ENCODE results near the gene VAC14.
A peak's percentile ranks its signal among the peaks of the same experiment; 100 is the strongest.

VAC14 gene

GRCh38 chr16:70753228-70753627 is 47.7 kb downstream of the VAC14 start:
- Histone ChIP-seq H3K36me3 (ENCODE audit: control insufficient read depth, insufficient read depth, low read length) (no peaks in the 10 kb centered on the region), H3K27ac (ENCODE audit: insufficient read depth, low read depth, low read length, poor library complexity, severe bottlenecking) (no peak overlapping the region), H3K9me3 (ENCODE audit: control insufficient read depth, low read length) (no peaks in the 10 kb centered on the region), H3K27me3 (ENCODE audit: control insufficient read depth, insufficient read depth, low read length, poor library complexity, severe bottlenecking) (no peaks in the 10 kb centered on the region), H3K4me3 (ENCODE audit: insufficient read depth, low read depth, low read length) (no peak overlapping the region), H3K4me1 (ENCODE audit: control insufficient read depth, insufficient read depth, low read length) (peaks cover 23% of the 10 kb centered on the region)
- 93 to 95% methylated on average over 6 of the region's 6 CpGs for WGBS, 2 experiments

DNA sequence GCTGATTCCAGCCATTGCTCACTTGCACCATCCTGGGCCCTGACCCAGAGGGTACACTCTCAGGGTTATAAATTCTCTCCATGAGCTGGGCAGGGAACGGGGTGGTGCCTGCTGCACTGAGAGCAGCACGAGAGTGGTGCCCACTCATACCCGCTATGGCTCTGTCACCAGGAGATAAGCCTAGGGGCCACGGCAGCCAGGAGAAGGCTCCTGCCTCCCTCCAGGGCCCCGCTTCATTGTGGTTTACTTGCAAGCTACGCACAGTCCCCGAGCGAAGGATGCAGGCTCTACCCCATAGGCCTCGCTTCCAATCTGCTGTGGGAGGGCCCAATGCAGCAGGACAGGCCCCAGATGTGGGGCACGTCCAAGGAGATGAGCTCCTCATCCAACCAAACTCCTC is 48.5 kb downstream of the VAC14 start:
- WGBS, 2 experiments, result 94 to 95% methylated on average over 10 of the region's 10 CpGs
- Histone ChIP-seq H3K36me3 (ENCODE audit: control insufficient read depth, insufficient read depth, low read length) (no peaks in the 10 kb centered on the region), H3K27ac (ENCODE audit: insufficient read depth, low read depth, low read length, poor library complexity, severe bottlenecking) (no peak overlapping the region), H3K4me3 (ENCODE audit: insufficient read depth, low read depth, low read length) (no peak overlapping the region), H3K27me3 (ENCODE audit: control insufficient read depth, insufficient read depth, low read length, poor library complexity, severe bottlenecking) (no peaks in the 10 kb centered on the region), H3K9me3 (ENCODE audit: control insufficient read depth, low read length) (no peaks in the 10 kb centered on the region), H3K4me1 (ENCODE audit: control insufficient read depth, insufficient read depth, low read length) (peaks cover 23% of the 10 kb centered on the region)

DNA sequence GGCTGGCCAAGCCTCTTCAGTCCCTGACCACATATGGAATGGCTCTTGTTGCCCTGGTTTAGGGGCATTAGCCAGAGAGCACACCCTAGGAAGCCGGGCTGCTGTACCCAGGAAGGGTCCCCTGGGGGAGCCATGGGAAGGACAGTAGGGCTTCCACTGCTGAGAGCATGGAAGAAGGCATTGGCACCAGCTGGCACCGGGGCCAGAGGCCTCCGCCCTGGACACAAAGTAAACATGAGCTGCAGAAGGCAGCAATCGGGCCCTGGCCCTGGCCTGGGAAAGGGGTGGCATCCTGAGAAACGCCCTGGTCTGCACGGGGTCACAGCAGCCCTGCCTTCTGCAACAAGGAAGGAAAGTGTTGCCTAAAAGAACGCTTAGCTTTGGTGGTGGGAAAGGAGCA is 49.4 kb downstream of the VAC14 start:
- Histone ChIP-seq H3K27ac (ENCODE audit: insufficient read depth, low read depth, low read length, poor library complexity, severe bottlenecking) (no peak overlapping the region), H3K27me3 (ENCODE audit: control insufficient read depth, insufficient read depth, low read length, poor library complexity, severe bottlenecking) (no peaks in the 10 kb centered on the region), H3K9me3 (ENCODE audit: control insufficient read depth, low read length) (no peaks in the 10 kb centered on the region), H3K36me3 (ENCODE audit: control insufficient read depth, insufficient read depth, low read length) (no peaks in the 10 kb centered on the region), H3K4me3 (ENCODE audit: insufficient read depth, low read depth, low read length) (no peak overlapping the region), H3K4me1 (ENCODE audit: control insufficient read depth, insufficient read depth, low read length) (peaks cover 23% of the 10 kb centered on the region)
- WGBS, 2 experiments, result 93 to 95% methylated on average over 7 of the region's 7 CpGs

DNA sequence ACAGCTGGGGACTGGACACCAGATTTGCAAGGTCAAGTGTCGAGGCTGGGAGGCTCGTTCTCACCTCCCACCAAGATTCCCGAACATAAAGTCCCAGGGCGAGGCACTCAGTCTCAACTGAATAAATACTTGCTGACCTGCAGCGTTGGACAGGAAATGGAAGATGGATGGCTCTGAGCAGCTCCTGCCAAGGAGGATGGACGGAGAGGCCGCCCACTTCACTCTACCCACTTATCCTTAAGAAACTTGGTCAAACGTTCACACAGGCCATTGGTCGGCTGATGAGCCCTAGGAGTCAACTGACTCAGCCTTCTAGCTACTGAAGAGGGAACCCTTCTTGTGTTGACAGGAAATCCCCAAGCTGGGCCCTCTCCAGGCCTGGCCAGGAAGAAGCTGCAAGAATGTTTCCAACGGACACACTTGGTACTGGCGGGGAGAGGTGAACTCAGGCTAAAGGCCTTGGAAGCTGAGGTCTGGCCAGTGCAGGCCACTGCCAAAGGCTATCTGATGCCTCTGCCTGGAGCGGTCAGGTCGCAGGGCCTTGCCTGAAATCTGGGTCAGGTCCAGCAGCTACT is 50.0 kb downstream of the VAC14 start:
- H3K27me3 ChIP-seq (ENCODE audit: control insufficient read depth, insufficient read depth, low read length, poor library complexity, severe bottlenecking), result no peaks in the 10 kb centered on the region
- no peaks in the 10 kb centered on the region for H3K36me3 ChIP-seq (ENCODE audit: control insufficient read depth, insufficient read depth, low read length)
- H3K27ac ChIP-seq (ENCODE audit: insufficient read depth, low read depth, low read length, poor library complexity, severe bottlenecking), result no peak overlapping the region
- no peak overlapping the region for H3K4me3 ChIP-seq (ENCODE audit: insufficient read depth, low read depth, low read length)
- WGBS, 2 experiments, result 92 to 95% methylated on average over 13 of the region's 13 CpGs
- H3K4me1 ChIP-seq (ENCODE audit: control insufficient read depth, insufficient read depth, low read length), result peaks cover 23% of the 10 kb centered on the region
- H3K9me3 ChIP-seq (ENCODE audit: control insufficient read depth, low read length), result no peaks in the 10 kb centered on the region

GRCh38 chr16:70749681-70750601 is 51.0 kb downstream of the VAC14 start:
- no peak overlapping the region for H3K4me3 ChIP-seq (ENCODE audit: insufficient read depth, low read depth, low read length)
- H3K36me3 ChIP-seq (ENCODE audit: control insufficient read depth, insufficient read depth, low read length), result no peaks in the 10 kb centered on the region
- no peaks in the 10 kb centered on the region for H3K9me3 ChIP-seq (ENCODE audit: control insufficient read depth, low read length)
- peaks cover 23% of the 10 kb centered on the region for H3K4me1 ChIP-seq (ENCODE audit: control insufficient read depth, insufficient read depth, low read length)
- 78 to 80% methylated on average over 16 of the region's 16 CpGs for WGBS, 2 experiments
- H3K27ac ChIP-seq (ENCODE audit: insufficient read depth, low read depth, low read length, poor library complexity, severe bottlenecking), result peak overlapping the region; percentile 69
- H3K27me3 ChIP-seq (ENCODE audit: control insufficient read depth, insufficient read depth, low read length, poor library complexity, severe bottlenecking), result no peaks in the 10 kb centered on the region

GRCh38 chr16:70749006-70749678 is 51.8 kb downstream of the VAC14 start:
- WGBS, 2 experiments, result 96 to 97% methylated on average over 8 to 9 of the region's 9 CpGs
- Histone ChIP-seq H3K27ac (ENCODE audit: insufficient read depth, low read depth, low read length, poor library complexity, severe bottlenecking) (no peak overlapping the region), H3K9me3 (ENCODE audit: control insufficient read depth, low read length) (no peaks in the 10 kb centered on the region), H3K4me3 (ENCODE audit: insufficient read depth, low read depth, low read length) (no peak overlapping the region), H3K27me3 (ENCODE audit: control insufficient read depth, insufficient read depth, low read length, poor library complexity, severe bottlenecking) (no peaks in the 10 kb centered on the region), H3K36me3 (ENCODE audit: control insufficient read depth, insufficient read depth, low read length) (no peaks in the 10 kb centered on the region), H3K4me1 (ENCODE audit: control insufficient read depth, insufficient read depth, low read length) (peaks cover 23% of the 10 kb centered on the region)

DNA sequence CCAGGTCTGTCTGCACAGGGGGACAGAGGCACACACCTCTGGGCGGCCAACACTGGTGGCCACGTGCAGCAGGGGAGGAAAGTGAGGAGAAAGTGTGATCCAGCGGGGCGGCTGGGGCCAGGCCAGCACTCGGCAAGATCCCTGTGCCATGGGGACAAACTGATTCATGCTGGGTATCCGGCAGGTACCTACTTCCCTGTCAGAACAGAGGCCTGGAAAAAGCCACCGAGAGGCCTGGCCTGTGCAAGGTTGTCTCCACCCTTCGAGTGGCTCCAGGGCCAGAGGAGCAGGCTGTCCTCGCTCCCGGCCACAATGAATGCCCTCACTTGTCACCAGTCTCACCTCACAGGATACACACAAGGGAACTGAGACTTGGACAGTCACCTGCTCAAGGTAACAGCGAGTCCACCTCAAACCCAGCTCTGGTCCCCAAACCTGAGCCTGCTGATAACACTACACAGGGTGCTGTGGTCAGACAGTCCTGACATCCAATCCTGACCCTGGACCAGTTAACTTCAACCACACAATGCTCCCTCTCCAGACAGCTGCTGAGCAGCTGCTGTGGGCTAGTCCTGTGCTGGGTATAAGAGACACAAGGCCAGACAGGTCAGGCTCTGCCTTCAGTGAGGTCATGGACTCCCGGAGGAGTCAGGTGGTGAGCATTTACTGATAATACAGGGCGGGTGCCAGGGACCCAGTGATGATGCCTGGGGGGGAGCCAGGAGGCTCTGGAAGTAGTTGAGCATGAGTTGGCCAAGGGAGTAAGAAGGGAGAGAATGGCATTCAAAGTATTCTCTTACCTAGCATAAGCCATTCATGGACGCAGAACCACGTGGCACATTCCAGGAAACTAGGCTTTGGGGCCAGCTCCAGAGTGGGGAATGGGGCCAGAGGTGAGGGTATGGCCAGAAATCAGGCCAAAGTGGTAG is 53.0 kb downstream of the VAC14 start:
- Histone ChIP-seq H3K36me3 (ENCODE audit: control insufficient read depth, insufficient read depth, low read length) (no peaks in the 10 kb centered on the region), H3K27me3 (ENCODE audit: control insufficient read depth, insufficient read depth, low read length, poor library complexity, severe bottlenecking) (no peaks in the 10 kb centered on the region), H3K27ac (ENCODE audit: insufficient read depth, low read depth, low read length, poor library complexity, severe bottlenecking) (no peak overlapping the region), H3K4me3 (ENCODE audit: insufficient read depth, low read depth, low read length) (no peak overlapping the region), H3K9me3 (ENCODE audit: control insufficient read depth, low read length) (no peaks in the 10 kb centered on the region), H3K4me1 (ENCODE audit: control insufficient read depth, insufficient read depth, low read length) (peaks cover 23% of the 10 kb centered on the region)
- WGBS, 2 experiments, result 91 to 94% methylated on average over 15 of the region's 15 CpGs

GRCh38 chr16:70746708-70747424 is 54.1 kb downstream of the VAC14 start:
- Histone ChIP-seq H3K36me3 (ENCODE audit: control insufficient read depth, insufficient read depth, low read length) (no peaks in the 10 kb centered on the region), H3K27me3 (ENCODE audit: control insufficient read depth, insufficient read depth, low read length, poor library complexity, severe bottlenecking) (no peaks in the 10 kb centered on the region), H3K4me1 (ENCODE audit: control insufficient read depth, insufficient read depth, low read length) (peaks cover 23% of the 10 kb centered on the region), H3K4me3 (ENCODE audit: insufficient read depth, low read depth, low read length) (no peak overlapping the region), H3K9me3 (ENCODE audit: control insufficient read depth, low read length) (no peaks in the 10 kb centered on the region), H3K27ac (ENCODE audit: insufficient read depth, low read depth, low read length, poor library complexity, severe bottlenecking) (no peak overlapping the region)
- WGBS, 2 experiments, result 90 to 92% methylated on average over 14 of the region's 15 CpGs

GRCh38 chr16:70746040-70746707 is 54.8 kb downstream of the VAC14 start:
- no peaks in the 10 kb centered on the region for H3K9me3 ChIP-seq (ENCODE audit: control insufficient read depth, low read length)
- 89 to 90% methylated on average over 12 of the region's 12 CpGs for WGBS, 2 experiments
- no peak overlapping the region for H3K4me3 ChIP-seq (ENCODE audit: insufficient read depth, low read depth, low read length)
- no peak overlapping the region for H3K27ac ChIP-seq (ENCODE audit: insufficient read depth, low read depth, low read length, poor library complexity, severe bottlenecking)
- no peaks in the 10 kb centered on the region for H3K27me3 ChIP-seq (ENCODE audit: control insufficient read depth, insufficient read depth, low read length, poor library complexity, severe bottlenecking)
- no peaks in the 10 kb centered on the region for H3K36me3 ChIP-seq (ENCODE audit: control insufficient read depth, insufficient read depth, low read length)
- peaks cover 23% of the 10 kb centered on the region for H3K4me1 ChIP-seq (ENCODE audit: control insufficient read depth, insufficient read depth, low read length)

Data from ectodermal cell (in vitro differentiated cells).